NCI-H82 (cell line): Measurements from ENCODE around the gene CREM.
"Not testable (repeated sequence)": the region's sequence is repeated elsewhere in the genome, so short reads cannot be mapped to it uniquely, and the experiment has no call there.

Experiments
- DNase-seq: peaks from one replicate; lab custom pipeline; 2025; lab: John Stamatoyannopoulos, UW

The CREM gene

GRCh38 chr10:35194471-35194870 is 67.8 kb downstream of the CREM start:
- no peak for DNase-seq

- peak; percentile 30 for DNase-seq
Observed at GRCh38 chr10:35194906-35195305, 68.3 kb downstream of the CREM start.

- peak; percentile 94 for DNase-seq
Observed at GRCh38 chr10:35195361-35196306, 69.0 kb downstream of the CREM start.

DNA sequence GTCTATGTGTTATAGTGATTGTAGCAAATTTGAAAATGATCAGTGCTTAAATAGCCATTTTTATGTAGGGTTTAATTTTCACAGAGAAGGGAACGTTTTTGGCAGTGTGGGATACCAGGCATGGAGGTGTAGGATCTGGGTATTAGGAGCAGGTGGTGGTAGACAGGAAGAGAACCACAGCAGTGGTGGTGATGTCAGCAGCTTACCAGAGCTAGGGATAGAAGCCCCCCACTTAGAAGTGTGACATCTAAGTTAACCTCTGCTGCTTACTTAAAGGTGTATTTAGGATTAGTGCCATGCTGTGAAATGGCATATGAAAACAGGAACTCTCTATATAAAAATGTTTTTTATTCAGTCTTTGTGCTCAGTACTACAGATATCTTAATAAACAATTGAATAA is 73.8 kb downstream of the CREM start:
- DNase-seq: peak; percentile 24

- DNase-seq: no peak
Observed at GRCh38 chr10:35201234-35201633, 74.6 kb downstream of the CREM start.

- DNase-seq: no peak
Observed at GRCh38 chr10:35202050-35202449, 75.4 kb downstream of the CREM start.

GRCh38 chr10:35203745-35204144 is 77.1 kb downstream of the CREM start:
- DNase-seq: no peak

DNA sequence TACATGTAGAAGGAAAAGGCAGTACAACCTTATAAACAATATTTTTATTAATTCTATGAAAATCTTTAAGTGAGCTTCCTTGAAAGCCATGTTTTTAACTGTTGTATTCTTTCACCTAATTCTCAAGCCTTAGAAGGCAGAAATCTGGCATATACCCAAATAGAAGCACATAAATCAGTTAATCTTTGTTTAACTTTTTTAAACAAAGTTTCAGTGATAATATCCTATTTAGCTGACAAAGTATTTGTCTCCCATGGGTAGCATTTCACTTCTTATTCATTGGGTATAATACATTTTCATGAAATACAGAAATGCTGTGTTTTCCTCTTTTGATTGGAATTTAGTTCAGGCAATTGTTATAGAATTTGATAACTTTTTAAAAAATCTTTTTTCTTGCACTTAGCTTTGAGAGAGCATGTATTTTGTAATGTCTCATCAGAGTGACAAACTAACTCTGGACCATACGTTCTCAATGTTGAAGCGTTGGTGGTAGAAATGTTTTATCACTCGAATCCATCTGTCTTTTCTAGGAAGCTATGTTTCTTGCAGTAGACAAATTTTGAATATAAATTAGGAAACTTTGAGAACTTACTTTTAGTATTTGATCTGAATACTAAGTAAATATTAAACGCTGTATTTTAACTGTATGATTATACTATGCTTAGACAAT is 78.1 kb downstream of the CREM start:
- no peak for DNase-seq

DNA sequence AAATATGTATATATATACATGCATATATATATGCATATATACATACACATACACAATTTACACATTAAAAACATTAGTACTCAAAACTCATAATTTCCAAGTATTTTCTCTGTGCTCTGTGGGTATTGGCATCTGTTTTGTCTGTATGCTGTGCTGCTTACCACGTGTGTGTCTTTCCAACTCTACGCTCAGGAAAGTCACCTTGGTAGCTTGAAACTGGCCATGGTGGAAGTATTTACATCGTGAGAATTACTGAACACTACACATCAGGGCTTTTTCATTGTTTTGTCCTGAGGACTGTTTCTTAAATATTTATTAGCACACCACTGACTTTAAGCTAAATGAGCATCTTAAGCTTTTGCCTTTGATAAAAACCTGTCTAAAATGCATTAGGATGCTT is 79.6 kb downstream of the CREM start:
- no peak for DNase-seq

- DNase-seq: no peak
Observed at GRCh38 chr10:35208536-35208935, 81.9 kb downstream of the CREM start.

DNA sequence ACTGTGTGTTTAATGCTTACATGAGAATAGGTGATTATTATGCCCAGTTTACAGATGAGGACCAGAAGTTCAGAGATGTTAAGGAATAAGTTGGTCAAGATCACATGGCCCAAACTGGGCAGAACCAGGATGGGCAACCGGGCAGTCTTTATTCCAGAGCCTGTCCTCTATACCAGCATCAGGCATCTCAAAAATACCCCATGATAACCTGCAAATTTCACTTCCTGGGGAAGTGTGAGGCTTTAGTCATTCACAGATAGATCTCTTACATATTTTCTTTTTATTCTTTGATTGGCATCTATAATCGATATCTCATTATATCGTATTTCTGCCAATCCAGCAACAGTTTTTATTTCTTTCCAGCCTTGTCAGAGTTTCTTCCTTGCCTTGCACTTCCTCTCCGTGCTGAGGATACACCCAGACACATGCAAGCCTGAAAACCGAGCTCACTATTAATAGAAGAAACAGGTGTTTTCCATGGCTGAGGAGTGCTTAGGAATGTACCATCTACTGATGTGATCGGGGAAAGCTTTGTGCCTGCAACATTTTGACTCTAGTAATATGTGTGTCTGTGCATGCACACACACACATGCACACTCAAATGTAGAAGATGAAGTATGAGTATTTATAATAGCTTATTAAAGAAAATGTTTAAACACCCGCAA is 82.4 kb downstream of the CREM start:
- no peak for DNase-seq

GRCh38 chr10:35210961-35211360 is 84.3 kb downstream of the CREM start:
- DNase-seq: no peak

DNA sequence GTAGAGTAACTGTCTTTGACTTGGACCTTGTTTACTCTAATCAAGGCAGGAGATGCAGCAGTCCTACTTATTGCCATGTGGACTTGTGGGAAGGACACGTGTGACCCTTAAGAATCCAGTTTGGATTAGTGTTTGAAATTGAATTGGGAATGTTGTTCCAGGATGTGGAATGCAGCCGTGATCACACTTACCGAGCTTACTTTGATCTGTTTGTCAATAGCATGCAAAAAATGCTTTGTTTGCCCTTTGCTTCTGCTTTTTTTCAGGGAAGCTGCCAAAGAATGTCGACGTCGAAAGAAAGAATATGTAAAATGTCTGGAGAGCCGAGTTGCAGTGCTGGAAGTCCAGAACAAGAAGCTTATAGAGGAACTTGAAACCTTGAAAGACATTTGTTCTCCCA is 84.7 kb downstream of the CREM start:
- DNase-seq: no peak

DNA sequence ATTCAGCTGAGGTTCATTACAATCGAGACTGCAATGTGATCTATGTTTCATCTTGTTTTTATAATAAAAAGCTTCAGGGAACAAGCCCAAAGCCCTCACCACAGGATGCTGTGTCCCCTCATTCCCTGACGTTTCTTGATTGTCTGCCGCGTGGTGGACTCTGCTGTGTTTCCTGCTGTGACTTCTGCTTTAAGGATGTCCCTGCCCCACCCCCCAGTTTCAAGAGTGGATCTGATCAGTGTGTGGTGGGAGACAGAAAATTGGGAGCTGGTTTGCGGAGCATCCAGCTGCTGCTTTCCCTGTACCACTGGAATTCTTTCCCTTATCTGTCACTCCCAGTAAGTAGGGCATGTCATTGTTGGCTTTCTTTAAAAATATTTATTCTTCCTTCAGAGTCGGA is 86.2 kb downstream of the CREM start:
- DNase-seq: no peak

- no peak for DNase-seq
Observed at GRCh38 chr10:35213699-35214098, 87.1 kb downstream of the CREM start.

DNA sequence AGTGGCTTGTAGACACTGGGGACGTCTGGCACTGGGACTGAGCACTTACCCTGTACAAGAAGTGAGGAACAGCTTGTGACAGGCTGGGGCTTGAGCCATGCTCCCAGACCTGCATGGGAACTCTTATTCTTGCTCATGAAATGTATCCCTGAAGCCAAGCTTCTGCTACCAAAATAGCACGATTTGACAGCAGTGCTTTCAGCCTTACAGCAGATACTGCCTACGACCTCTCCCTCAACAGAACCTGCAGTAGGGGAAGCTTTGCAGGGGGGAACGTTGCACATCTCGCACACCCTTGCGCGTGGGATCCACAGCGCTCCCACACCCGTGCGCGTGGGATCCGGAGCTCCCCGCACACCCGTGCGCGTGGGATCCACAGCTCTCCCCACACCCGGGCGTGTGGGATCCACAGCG is 88.0 kb downstream of the CREM start:
- DNase-seq: peak; percentile 2

DNA sequence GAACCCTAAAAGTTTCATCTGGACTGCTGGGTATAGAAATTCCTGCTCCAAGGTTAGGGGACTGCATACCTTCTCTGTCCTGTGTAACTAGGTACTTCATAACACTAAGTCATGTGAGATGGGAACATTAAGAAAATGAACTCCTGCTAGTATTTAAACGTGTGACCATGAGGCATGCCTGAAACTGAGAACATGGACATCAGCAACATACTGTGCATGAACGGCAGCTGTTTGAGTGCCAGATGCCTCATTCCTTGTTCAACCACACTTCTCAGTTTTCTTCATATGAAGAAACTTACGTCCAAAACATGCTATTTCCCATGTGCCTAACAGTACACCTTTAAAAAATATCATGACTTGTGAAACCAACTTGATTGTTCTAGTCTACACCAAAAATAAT is 88.5 kb downstream of the CREM start:
- DNase-seq: no peak

- no peak for DNase-seq
Observed at GRCh38 chr10:35216303-35216905, 89.8 kb downstream of the CREM start.

DNA sequence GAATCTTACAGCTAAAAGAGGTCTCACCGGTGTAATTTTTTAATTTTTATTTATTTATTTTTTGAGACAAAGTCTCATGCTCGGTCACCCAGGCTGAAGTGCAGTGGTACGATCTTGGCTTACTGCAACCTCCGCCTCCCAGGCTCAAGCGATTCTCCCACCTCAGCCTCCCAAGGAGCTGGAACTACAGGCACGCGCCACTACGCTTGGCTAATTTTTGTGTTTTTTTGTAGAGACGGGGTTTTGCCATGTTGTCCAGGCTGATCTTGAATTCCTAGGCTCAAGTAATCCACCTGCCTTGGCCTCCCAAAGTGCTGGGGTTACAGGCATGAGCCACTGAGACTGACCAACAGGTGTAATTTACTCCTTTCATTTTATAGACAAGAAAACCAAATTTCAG is 90.3 kb downstream of the CREM start:
- not testable (repeated sequence) for DNase-seq

GRCh38 chr10:35217455-35217854 is 90.8 kb downstream of the CREM start:
- DNase-seq: no peak

DNA sequence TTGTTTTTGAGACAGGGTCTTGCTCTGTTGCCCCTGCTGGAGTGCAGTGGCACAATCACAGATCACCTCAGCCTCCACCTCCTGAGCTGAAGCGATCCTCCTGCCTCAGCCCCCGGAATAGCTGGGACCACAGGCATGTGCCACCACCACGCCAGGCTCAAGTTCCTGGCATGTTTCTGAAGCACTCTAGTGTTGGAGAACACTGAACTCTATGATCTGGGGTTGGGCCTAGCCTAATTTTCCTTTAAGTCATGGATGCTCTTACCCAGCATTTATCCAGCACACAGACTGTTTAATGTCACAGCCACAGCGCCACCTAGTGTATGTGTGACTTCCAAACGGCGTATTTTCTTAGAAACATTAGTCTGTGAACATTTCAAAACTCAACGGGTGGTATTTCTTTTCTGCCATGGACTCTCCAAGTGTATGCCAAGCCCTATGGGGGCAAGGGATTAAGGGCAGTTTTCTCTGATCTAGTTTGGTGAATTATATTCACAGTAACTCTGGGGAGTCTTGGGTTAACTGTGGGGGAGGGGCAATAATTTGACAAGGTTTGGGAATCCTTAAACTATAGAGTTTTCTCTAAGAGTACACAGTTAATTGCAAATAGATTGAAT is 91.8 kb downstream of the CREM start:
- DNase-seq: peak; percentile 92

DNA sequence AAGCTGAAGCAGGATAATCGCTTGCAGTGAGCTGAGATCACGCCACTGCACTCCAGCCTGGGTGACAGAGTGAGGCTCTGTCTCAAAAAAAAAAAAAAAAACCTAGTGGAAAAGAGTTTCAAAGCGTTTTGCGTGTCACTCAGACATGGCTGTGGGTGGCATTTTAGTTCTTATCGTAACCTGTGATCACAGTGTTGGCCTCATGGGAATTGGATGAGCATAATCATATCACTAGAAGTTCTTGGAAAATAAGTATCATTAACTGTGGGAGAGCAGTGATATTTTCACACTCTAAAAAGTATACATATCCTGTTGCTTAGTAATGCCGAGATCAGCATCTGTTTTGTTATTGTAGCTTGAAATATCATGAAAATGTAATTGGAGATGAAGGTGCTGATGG is 92.6 kb downstream of the CREM start:
- peak; percentile 33 for DNase-seq
